H9 (cell line): Measurements from ENCODE around the gene CTNNBL1. TPM values are rescaled to one million over a fixed set of nuclear protein-coding genes. Genes with fewer than 3 reads are reported as not detected.

Experiments
- DNase-seq: peaks from one replicate; pipeline ENCODE4 v3.0.0-alpha.2; 2017
- H2AFZ ChIP-seq: one replicate; pipeline ENCODE4 v1.6.1; 2013; ENCODE audit warnings: mild to moderate bottlenecking, low read length, control low read depth, moderate library complexity
- H2AK5ac ChIP-seq: 2 replicates; pipeline ENCODE4 v1.6.1; 2013; ENCODE audit warnings: low read length, control low read depth, mixed read lengths; ENCODE audit not compliant: insufficient read length
- H2BK120ac ChIP-seq: one replicate; pipeline ENCODE4 v1.6.1; 2013; ENCODE audit warnings: low read depth, mild to moderate bottlenecking, low read length, control low read depth, inconsistent platforms; ENCODE audit not compliant: poor library complexity, severe bottlenecking
- H2BK12ac ChIP-seq: 2 replicates; pipeline ENCODE4 v1.6.1; 2013; ENCODE audit warnings: low read length, control low read depth, mixed read lengths, low read depth; ENCODE audit not compliant: insufficient read length
- H2BK15ac ChIP-seq: 2 replicates; pipeline ENCODE4 v1.6.1; 2013; ENCODE audit warnings: low read depth, low read length, control low read depth
- H2BK20ac ChIP-seq: one replicate; pipeline ENCODE4 v1.6.1; 2013; ENCODE audit warnings: low read depth, mild to moderate bottlenecking, low read length, control low read depth, inconsistent platforms; ENCODE audit not compliant: poor library complexity, severe bottlenecking
- H2BK5ac ChIP-seq: 2 replicates; pipeline ENCODE4 v1.6.1; 2013; ENCODE audit warnings: low read length, control low read depth, mixed read lengths; ENCODE audit not compliant: insufficient read length
- H3K14ac ChIP-seq: 2 replicates; pipeline ENCODE4 v1.6.1; 2013; ENCODE audit warnings: low read length, control low read depth; ENCODE audit not compliant: insufficient read depth
- H3K18ac ChIP-seq: 2 replicates; pipeline ENCODE4 v1.6.1; 2013; ENCODE audit warnings: low read depth, mild to moderate bottlenecking, mixed read lengths, low read length, control low read depth; ENCODE audit not compliant: insufficient read length
- H3K23ac ChIP-seq: 2 replicates; pipeline ENCODE4 v1.6.1; 2013; ENCODE audit warnings: low read length, control low read depth, mixed read lengths, low read depth; ENCODE audit not compliant: insufficient read length
- H3K23me2 ChIP-seq: 2 replicates; pipeline ENCODE4 v1.6.1; 2013; ENCODE audit warnings: low read depth, mild to moderate bottlenecking, mixed read lengths, low read length, control low read depth; ENCODE audit not compliant: insufficient read length, poor library complexity, severe bottlenecking
- H3K27ac ChIP-seq: 2 replicates; pipeline ENCODE4 v1.5.1; 2013; ENCODE audit warnings: low read length, control low read depth, mixed read lengths, low read depth; ENCODE audit not compliant: insufficient read length
- H3K27me3 ChIP-seq: 2 replicates; pipeline ENCODE4 v1.6.1; 2013; ENCODE audit warnings: low read length, control low read depth, inconsistent platforms; ENCODE audit not compliant: insufficient read depth
- H3K4ac ChIP-seq: 2 replicates; pipeline ENCODE4 v1.6.1; 2013; ENCODE audit warnings: low read depth, mild to moderate bottlenecking, control low read depth, inconsistent platforms, low read length, moderate library complexity
- H3K4me1 ChIP-seq: 2 replicates; pipeline ENCODE4 v1.6.1; 2013; ENCODE audit warnings: low read length, control low read depth, inconsistent platforms; ENCODE audit not compliant: insufficient read depth
- H3K4me2 ChIP-seq: 2 replicates; pipeline ENCODE4 v1.6.1; 2013; ENCODE audit warnings: low read length, control low read depth, mixed read lengths; ENCODE audit not compliant: insufficient read length, insufficient read depth
- H3K56ac ChIP-seq: 2 replicates; pipeline ENCODE4 v1.6.1; 2013; ENCODE audit warnings: low read depth, mild to moderate bottlenecking, mixed read lengths, low read length, control low read depth; ENCODE audit not compliant: insufficient read length
- H3K79me1 ChIP-seq: 2 replicates; pipeline ENCODE4 v1.6.1; 2013; ENCODE audit warnings: low read depth, mild to moderate bottlenecking, moderate library complexity, low read length, control low read depth, inconsistent platforms; ENCODE audit not compliant: insufficient read depth, poor library complexity, severe bottlenecking
- H3K79me2 ChIP-seq: 2 replicates; pipeline ENCODE4 v1.6.1; 2013; ENCODE audit warnings: low read length, control low read depth, inconsistent platforms; ENCODE audit not compliant: insufficient read depth
- H3K9ac ChIP-seq: 2 replicates; pipeline ENCODE4 v1.6.1; 2013; ENCODE audit warnings: low read length, control low read depth, mixed read lengths; ENCODE audit not compliant: insufficient read length; ENCODE audit errors: extremely low read depth
- H3K9me3 ChIP-seq: one replicate; pipeline ENCODE4 v1.6.1; 2013; ENCODE audit warnings: low read depth, low read length, inconsistent platforms; ENCODE audit not compliant: control insufficient read depth
- H3T11ph ChIP-seq: one replicate; pipeline ENCODE4 v1.6.1; 2013; ENCODE audit warnings: mild to moderate bottlenecking, low read length, control low read depth, inconsistent platforms
- H4K20me1 ChIP-seq: one replicate; pipeline ENCODE4 v1.6.1; 2013; ENCODE audit not compliant: control insufficient read depth, insufficient read length, insufficient read depth
- H4K5ac ChIP-seq: 2 replicates; pipeline ENCODE4 v1.6.1; 2013; ENCODE audit warnings: low read depth, mild to moderate bottlenecking, mixed read lengths, low read length, control low read depth; ENCODE audit not compliant: insufficient read length
- H4K8ac ChIP-seq: replicated peaks from 2 replicates; pipeline ENCODE4 v1.6.1; 2013; ENCODE audit warnings: low read length, control low read depth, mixed read lengths, low read depth; ENCODE audit not compliant: insufficient read length
- H4K91ac ChIP-seq: 2 replicates; pipeline ENCODE4 v1.6.1; 2013; ENCODE audit warnings: low read depth, mild to moderate bottlenecking, moderate library complexity, mixed read lengths, low read length, control low read depth; ENCODE audit not compliant: insufficient read length
- H3K27ac Mint-ChIP-seq, 3 experiments: 2 replicates in 2 of 3; 3 replicates in 1 of 3; pipeline ENCODE4 v1.8.0; 2020 to 2021; ENCODE audit warnings: mixed read lengths in 3 of 3, mild to moderate bottlenecking in 1 of 3, moderate library complexity in 1 of 3
- H3K27me3 Mint-ChIP-seq: 2 replicates; pipeline ENCODE4 v1.8.0; 2021; ENCODE audit warnings: low read depth, mild to moderate bottlenecking, moderate library complexity, mixed read lengths
- H3K36me3 Mint-ChIP-seq, 3 experiments: 2 replicates in 2 of 3; 3 replicates in 1 of 3; pipeline ENCODE4 v1.8.0; 2020 to 2021; ENCODE audit warnings: low read depth in 3 of 3, mixed read lengths in 3 of 3; ENCODE audit not compliant: insufficient read depth in 1 of 3
- H3K4me1 Mint-ChIP-seq, 2 experiments: 2 replicates each; pipeline ENCODE4 v1.8.0; 2020; ENCODE audit warnings: mixed read lengths in 2 of 2
- H3K4me3 Mint-ChIP-seq, 2 experiments: 2 replicates in 1 of 2; 3 replicates in 1 of 2; pipeline ENCODE4 v1.8.0; 2020 to 2021; ENCODE audit warnings: mild to moderate bottlenecking in 2 of 2, mixed read lengths in 2 of 2, moderate library complexity in 1 of 2
- H3K9me3 Mint-ChIP-seq, 2 experiments: 2 replicates in 1 of 2; 3 replicates in 1 of 2; pipeline ENCODE4 v1.8.0; 2020; ENCODE audit warnings: mild to moderate bottlenecking in 2 of 2, mixed read lengths in 2 of 2, moderate library complexity in 1 of 2
- CTCF ChIP-seq: fragments of 200-600 bp; sonication (generic); conservative IDR thresholded peaks from 3 replicates; pipeline ENCODE4 v1.8.0; 2021; ENCODE audit warnings: antibody characterized with exemption, mild to moderate bottlenecking
- WGBS: extraction: QIAGEN DNeasy Blood & Tissue Kit; methylation state at CpG from one replicate; pipeline ENCODE4 v1.1.7; 2013; ENCODE audit warnings: missing lambda C conversion rate, low lambda C conversion rate, mixed read lengths; ENCODE audit not compliant: insufficient read length; ENCODE audit errors: extremely low coverage; 5-methylcytosine and 5-hydroxymethylcytosine counted together
- total RNA-seq: library from RNA; stranded (reverse); gene quantifications from 2 replicates; pipeline ENCODE4 v1.2.1, GENCODE V29; 2021

CTNNBL1 gene
- total RNA-seq, 1 experiment from 2014 or later, result 67.2 TPM

GRCh38 chr20:37748015-37748414 is 54.2 kb downstream of the CTNNBL1 start:
- no peak overlapping the region for H2BK12ac ChIP-seq
- H3T11ph ChIP-seq, result no peak overlapping the region
- H2BK5ac ChIP-seq, result no peak overlapping the region
- H4K91ac ChIP-seq, result no peak overlapping the region
- Mint-ChIP-seq H3K27me3 (no peaks in the 10 kb centered on the region), H3K36me3 (peaks cover 5 to 21% (median 10%) of the 10 kb centered on the region in 3 experiments; a peak in 6 of 7 replicates), H3K27ac (no peak overlapping the region), H3K4me3 (no peak overlapping the region), H3K9me3 (no peaks in the 10 kb centered on the region), H3K4me1 (peaks cover 21 to 33% of the 10 kb centered on the region in 2 experiments)
- no peak overlapping the region for H3K9ac ChIP-seq
- H3K4me1 ChIP-seq, result peaks cover 2% of the 10 kb centered on the region; the same call in 1 of the 2 replicates
- H2AFZ ChIP-seq, result no peak overlapping the region
- no peak overlapping the region for H3K27ac ChIP-seq
- H3K4ac ChIP-seq, result no peak overlapping the region
- no peaks in the 10 kb centered on the region for H3K23me2 ChIP-seq
- H3K4me2 ChIP-seq, result no peak overlapping the region
- no peak overlapping the region for H3K14ac ChIP-seq
- WGBS, result no CpG with 5 or more reads among the region's 1 CpG
- no peak overlapping the region for H3K18ac ChIP-seq
- H3K79me2 ChIP-seq, result no peaks in the 10 kb centered on the region
- no peak overlapping the region for H3K56ac ChIP-seq
- H3K23ac ChIP-seq, result no peak overlapping the region
- no peak overlapping the region for H4K8ac ChIP-seq
- no peak overlapping the region for H2BK120ac ChIP-seq
- H4K20me1 ChIP-seq, result no peaks in the 10 kb centered on the region
- no peak overlapping the region for H2BK15ac ChIP-seq
- TF ChIP-seq CTCF, result no peak
- H2AK5ac ChIP-seq, result no peak overlapping the region
- no peaks in the 10 kb centered on the region for H3K79me1 ChIP-seq
- H4K5ac ChIP-seq, result no peak overlapping the region
- no peaks in the 10 kb centered on the region for H3K27me3 ChIP-seq
- H3K9me3 ChIP-seq, result no peaks in the 10 kb centered on the region
- H2BK20ac ChIP-seq, result no peak overlapping the region
- no peak for DNase-seq
